Measurements from ENCODE around the gene CAVIN2. TPM values are rescaled to one million over a fixed set of nuclear protein-coding genes. Genes with fewer than 3 reads are reported as not detected.
A peak's percentile ranks its signal among the peaks of the same experiment; 100 is the strongest.

Gene CAVIN2
- polyA plus RNA-seq, 1 donor from 2014 or later = not detected

- Histone ChIP-seq H3K79me2 (replicated peaks; ENCODE audit: insufficient read depth, low read length) (no peaks in the 10 kb centered on the region), H2AFZ (ENCODE audit: low read depth, low read length) (no peak overlapping the region), H3K27me3 (ENCODE audit: insufficient read depth, low read depth, low read length) (no peaks in the 10 kb centered on the region), H3K9ac (ENCODE audit: low read length) (no peak overlapping the region), H4K20me1 (ENCODE audit: insufficient read depth) (no peaks in the 10 kb centered on the region), H3F3A (ENCODE audit: insufficient read depth, low read length, poor library complexity, severe bottlenecking) (no peaks in the 10 kb centered on the region), H3K27ac (ENCODE audit: low read length) (peak overlapping the region; percentile 64), H3K9me3 (ENCODE audit: low read length) (no peaks in the 10 kb centered on the region), H3K36me3 (ENCODE audit: insufficient read depth, low read length) (no peaks in the 10 kb centered on the region), H3K4me3 (ENCODE audit: low read length) (no peak overlapping the region), H3K9me2 (ENCODE audit: insufficient read depth, low read length) (no peaks in the 10 kb centered on the region), H3K4me2 (ENCODE audit: low read length) (no peak overlapping the region)
- TF ChIP-seq MXI1 (conservative IDR thresholded peaks at IDR 0.05; ENCODE audit: poor library complexity, severe bottlenecking) (no peak), EP300 (conservative IDR thresholded peaks at IDR 0.05; ENCODE audit: poor library complexity, severe bottlenecking) (no peak), POLR2AphosphoS5 (IDR thresholded peaks at IDR 0.05) (no peak)
These were observed 48.3 kb upstream of the CAVIN2 start for GRCh38 chr2:191895195-191895594.

GRCh38 chr2:191894681-191895147 lies 47.8 kb upstream of the CAVIN2 start:
- Histone ChIP-seq H3K4me2 (ENCODE audit: low read length) (no peak overlapping the region), H3K9ac (ENCODE audit: low read length) (no peak overlapping the region), H3K36me3 (ENCODE audit: insufficient read depth, low read length) (no peaks in the 10 kb centered on the region), H3K27me3 (ENCODE audit: insufficient read depth, low read depth, low read length) (no peaks in the 10 kb centered on the region), H4K20me1 (ENCODE audit: insufficient read depth) (no peaks in the 10 kb centered on the region), H3K9me2 (ENCODE audit: insufficient read depth, low read length) (no peaks in the 10 kb centered on the region), H2AFZ (ENCODE audit: low read depth, low read length) (no peak overlapping the region), H3K27ac (ENCODE audit: low read length) (peak overlapping the region; percentile 64), H3K79me2 (replicated peaks; ENCODE audit: insufficient read depth, low read length) (no peaks in the 10 kb centered on the region), H3K4me3 (ENCODE audit: low read length) (no peak overlapping the region), H3F3A (ENCODE audit: insufficient read depth, low read length, poor library complexity, severe bottlenecking) (no peaks in the 10 kb centered on the region), H3K9me3 (ENCODE audit: low read length) (no peaks in the 10 kb centered on the region)
- TF ChIP-seq EP300 (conservative IDR thresholded peaks at IDR 0.05; ENCODE audit: poor library complexity, severe bottlenecking) = no peak
- no peak for TF ChIP-seq MXI1 (conservative IDR thresholded peaks at IDR 0.05; ENCODE audit: poor library complexity, severe bottlenecking)
- no peak for TF ChIP-seq SMC3 (conservative IDR thresholded peaks at IDR 0.05; ENCODE audit: poor library complexity)
- no peak for TF ChIP-seq CTCF (IDR thresholded peaks at IDR 0.05; ENCODE audit: poor library complexity, severe bottlenecking)
- no peak for TF ChIP-seq POLR2AphosphoS5 (IDR thresholded peaks at IDR 0.05)
- TF ChIP-seq EZH2 (IDR thresholded peaks at IDR 0.05; ENCODE audit: borderline replicate concordance, insufficient read depth, low read length, poor library complexity, severe bottlenecking) = no peak
- no peak for TF ChIP-seq REST (IDR thresholded peaks at IDR 0.05; ENCODE audit: borderline replicate concordance)
- TF ChIP-seq TAF1 (IDR thresholded peaks at IDR 0.05; ENCODE audit: low read depth) = no peak
- no peak for TF ChIP-seq RAD21 (conservative IDR thresholded peaks at IDR 0.05)
